H1 (cell line): ENCODE measurements around the gene SHOC1. TPM values are rescaled to one million over a fixed set of nuclear protein-coding genes. Genes with fewer than 3 reads are reported as not detected.

Experiments
- EZH2 ChIP-seq: fragments of 200-600 bp; sonication (generic); IDR thresholded peaks from 2 replicates; pipeline ENCODE4 v1.7.1; 2012; ENCODE audit warnings: low read depth, mild to moderate bottlenecking, moderate library complexity, low read length, inconsistent platforms; ENCODE audit not compliant: severe bottlenecking
- JUND ChIP-seq: IDR thresholded peaks from 2 replicates; pipeline ENCODE4 v1.6.1; 2011; ENCODE audit warnings: mild to moderate bottlenecking, improper control_type of control experiment, low read length
- POU5F1 ChIP-seq: IDR thresholded peaks from 2 replicates; pipeline ENCODE4 v1.6.1; 2011; ENCODE audit warnings: low read depth, mild to moderate bottlenecking, low read length, moderate library complexity
- polyA plus RNA-seq, 7 experiments: library from polyadenylated mRNA; depleted of rRNA in 3 of 7; stranded (reverse) in 5 of 7; unstranded in 2 of 7; fragments of >200 nt in 5 of 7; fragments of 200-250 nt in 2 of 7; gene quantifications; 1 replicate in 5 of 7; 2 replicates in 1 of 7; 4 replicates in 1 of 7; pipeline versions ENCODE4 v1.2.1 to v1.2.3, GENCODE V29; 2011 to 2013; ENCODE audit warnings: missing spikeins in 2 of 7, mixed read lengths in 2 of 7
- total RNA-seq: library from RNA; stranded (reverse); fragmentation: NEBNext Ultra II Directional; extraction: Animal tissue kit (Norgen Biotek cat#: 25700); gene quantifications from 2 replicates; pipeline ENCODE4 v1.2.1, GENCODE V29; 2021
- TF ChIP-seq, protein P1 (sequence below): fragments of 300-600 bp; sonication (generic); IDR thresholded peaks from 2 replicates; pipeline ENCODE4 v1.7.1; 2012; ENCODE audit warnings: low read length, moderate library complexity, mild to moderate bottlenecking, inconsistent platforms; ENCODE audit not compliant: insufficient replicate concordance
- TF ChIP-seq, protein P2 (sequence below), 3 experiments: IDR thresholded peaks; 1 replicate in 2 of 3; 2 replicates in 1 of 3; pipeline versions ENCODE4 v1.5.1 to v1.6.1; 2011; ENCODE audit warnings: low read length in 3 of 3, mild to moderate bottlenecking in 3 of 3, inconsistent platforms in 2 of 3, low read depth in 1 of 3, moderate library complexity in 1 of 3; ENCODE audit not compliant: insufficient read depth in 1 of 3; ENCODE audit errors: control extremely low read depth in 1 of 3

Gene SHOC1
- total and polyA plus RNA-seq, 2 of the 8 experiments (the other 6 are each of a cell fraction or from before 2014, with no cell fraction given), result not detected

DNA sequence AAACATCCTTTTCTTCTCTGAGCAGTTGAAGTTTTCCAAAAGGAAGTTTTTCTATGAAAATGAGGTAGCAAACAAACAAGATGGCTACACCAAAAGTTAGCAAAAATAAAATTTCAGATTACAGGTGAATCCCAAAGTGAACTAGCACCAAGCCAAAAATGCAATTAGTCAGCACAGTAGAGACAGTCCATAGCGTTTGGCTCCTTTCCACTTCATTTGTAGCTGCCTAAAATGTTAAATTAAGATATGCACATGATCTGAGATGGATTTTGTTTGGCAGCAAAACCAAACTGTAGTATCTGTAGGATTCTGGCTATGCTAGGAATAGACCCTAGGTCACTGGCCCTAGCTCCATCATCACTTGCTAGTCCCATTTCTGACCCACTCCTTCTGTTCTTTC, 45.7 kb upstream of the SHOC1 start (continued):
- TF ChIP-seq, protein P1, sequence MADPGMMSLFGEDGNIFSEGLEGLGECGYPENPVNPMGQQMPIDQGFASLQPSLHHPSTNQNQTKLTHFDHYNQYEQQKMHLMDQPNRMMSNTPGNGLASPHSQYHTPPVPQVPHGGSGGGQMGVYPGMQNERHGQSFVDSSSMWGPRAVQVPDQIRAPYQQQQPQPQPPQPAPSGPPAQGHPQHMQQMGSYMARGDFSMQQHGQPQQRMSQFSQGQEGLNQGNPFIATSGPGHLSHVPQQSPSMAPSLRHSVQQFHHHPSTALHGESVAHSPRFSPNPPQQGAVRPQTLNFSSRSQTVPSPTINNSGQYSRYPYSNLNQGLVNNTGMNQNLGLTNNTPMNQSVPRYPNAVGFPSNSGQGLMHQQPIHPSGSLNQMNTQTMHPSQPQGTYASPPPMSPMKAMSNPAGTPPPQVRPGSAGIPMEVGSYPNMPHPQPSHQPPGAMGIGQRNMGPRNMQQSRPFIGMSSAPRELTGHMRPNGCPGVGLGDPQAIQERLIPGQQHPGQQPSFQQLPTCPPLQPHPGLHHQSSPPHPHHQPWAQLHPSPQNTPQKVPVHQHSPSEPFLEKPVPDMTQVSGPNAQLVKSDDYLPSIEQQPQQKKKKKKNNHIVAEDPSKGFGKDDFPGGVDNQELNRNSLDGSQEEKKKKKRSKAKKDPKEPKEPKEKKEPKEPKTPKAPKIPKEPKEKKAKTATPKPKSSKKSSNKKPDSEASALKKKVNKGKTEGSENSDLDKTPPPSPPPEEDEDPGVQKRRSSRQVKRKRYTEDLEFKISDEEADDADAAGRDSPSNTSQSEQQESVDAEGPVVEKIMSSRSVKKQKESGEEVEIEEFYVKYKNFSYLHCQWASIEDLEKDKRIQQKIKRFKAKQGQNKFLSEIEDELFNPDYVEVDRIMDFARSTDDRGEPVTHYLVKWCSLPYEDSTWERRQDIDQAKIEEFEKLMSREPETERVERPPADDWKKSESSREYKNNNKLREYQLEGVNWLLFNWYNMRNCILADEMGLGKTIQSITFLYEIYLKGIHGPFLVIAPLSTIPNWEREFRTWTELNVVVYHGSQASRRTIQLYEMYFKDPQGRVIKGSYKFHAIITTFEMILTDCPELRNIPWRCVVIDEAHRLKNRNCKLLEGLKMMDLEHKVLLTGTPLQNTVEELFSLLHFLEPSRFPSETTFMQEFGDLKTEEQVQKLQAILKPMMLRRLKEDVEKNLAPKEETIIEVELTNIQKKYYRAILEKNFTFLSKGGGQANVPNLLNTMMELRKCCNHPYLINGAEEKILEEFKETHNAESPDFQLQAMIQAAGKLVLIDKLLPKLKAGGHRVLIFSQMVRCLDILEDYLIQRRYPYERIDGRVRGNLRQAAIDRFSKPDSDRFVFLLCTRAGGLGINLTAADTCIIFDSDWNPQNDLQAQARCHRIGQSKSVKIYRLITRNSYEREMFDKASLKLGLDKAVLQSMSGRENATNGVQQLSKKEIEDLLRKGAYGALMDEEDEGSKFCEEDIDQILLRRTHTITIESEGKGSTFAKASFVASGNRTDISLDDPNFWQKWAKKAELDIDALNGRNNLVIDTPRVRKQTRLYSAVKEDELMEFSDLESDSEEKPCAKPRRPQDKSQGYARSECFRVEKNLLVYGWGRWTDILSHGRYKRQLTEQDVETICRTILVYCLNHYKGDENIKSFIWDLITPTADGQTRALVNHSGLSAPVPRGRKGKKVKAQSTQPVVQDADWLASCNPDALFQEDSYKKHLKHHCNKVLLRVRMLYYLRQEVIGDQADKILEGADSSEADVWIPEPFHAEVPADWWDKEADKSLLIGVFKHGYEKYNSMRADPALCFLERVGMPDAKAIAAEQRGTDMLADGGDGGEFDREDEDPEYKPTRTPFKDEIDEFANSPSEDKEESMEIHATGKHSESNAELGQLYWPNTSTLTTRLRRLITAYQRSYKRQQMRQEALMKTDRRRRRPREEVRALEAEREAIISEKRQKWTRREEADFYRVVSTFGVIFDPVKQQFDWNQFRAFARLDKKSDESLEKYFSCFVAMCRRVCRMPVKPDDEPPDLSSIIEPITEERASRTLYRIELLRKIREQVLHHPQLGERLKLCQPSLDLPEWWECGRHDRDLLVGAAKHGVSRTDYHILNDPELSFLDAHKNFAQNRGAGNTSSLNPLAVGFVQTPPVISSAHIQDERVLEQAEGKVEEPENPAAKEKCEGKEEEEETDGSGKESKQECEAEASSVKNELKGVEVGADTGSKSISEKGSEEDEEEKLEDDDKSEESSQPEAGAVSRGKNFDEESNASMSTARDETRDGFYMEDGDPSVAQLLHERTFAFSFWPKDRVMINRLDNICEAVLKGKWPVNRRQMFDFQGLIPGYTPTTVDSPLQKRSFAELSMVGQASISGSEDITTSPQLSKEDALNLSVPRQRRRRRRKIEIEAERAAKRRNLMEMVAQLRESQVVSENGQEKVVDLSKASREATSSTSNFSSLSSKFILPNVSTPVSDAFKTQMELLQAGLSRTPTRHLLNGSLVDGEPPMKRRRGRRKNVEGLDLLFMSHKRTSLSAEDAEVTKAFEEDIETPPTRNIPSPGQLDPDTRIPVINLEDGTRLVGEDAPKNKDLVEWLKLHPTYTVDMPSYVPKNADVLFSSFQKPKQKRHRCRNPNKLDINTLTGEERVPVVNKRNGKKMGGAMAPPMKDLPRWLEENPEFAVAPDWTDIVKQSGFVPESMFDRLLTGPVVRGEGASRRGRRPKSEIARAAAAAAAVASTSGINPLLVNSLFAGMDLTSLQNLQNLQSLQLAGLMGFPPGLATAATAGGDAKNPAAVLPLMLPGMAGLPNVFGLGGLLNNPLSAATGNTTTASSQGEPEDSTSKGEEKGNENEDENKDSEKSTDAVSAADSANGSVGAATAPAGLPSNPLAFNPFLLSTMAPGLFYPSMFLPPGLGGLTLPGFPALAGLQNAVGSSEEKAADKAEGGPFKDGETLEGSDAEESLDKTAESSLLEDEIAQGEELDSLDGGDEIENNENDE, result no peak
- TF ChIP-seq EZH2 (no peak), POU5F1 (no peak), JUND (no peak)
- TF ChIP-seq, protein P2, sequence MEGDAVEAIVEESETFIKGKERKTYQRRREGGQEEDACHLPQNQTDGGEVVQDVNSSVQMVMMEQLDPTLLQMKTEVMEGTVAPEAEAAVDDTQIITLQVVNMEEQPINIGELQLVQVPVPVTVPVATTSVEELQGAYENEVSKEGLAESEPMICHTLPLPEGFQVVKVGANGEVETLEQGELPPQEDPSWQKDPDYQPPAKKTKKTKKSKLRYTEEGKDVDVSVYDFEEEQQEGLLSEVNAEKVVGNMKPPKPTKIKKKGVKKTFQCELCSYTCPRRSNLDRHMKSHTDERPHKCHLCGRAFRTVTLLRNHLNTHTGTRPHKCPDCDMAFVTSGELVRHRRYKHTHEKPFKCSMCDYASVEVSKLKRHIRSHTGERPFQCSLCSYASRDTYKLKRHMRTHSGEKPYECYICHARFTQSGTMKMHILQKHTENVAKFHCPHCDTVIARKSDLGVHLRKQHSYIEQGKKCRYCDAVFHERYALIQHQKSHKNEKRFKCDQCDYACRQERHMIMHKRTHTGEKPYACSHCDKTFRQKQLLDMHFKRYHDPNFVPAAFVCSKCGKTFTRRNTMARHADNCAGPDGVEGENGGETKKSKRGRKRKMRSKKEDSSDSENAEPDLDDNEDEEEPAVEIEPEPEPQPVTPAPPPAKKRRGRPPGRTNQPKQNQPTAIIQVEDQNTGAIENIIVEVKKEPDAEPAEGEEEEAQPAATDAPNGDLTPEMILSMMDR (IDR thresholded peaks at IDR 0.05; ENCODE audit: control extremely low read depth in 1 of 3, insufficient read depth in 1 of 3, low read depth in 1 of 3, low read length in 3 of 3), result no peak
